MCF 10A (cell line): ENCODE data around the gene IL17REL. TPM values are rescaled to one million over a fixed set of nuclear protein-coding genes. Genes with fewer than 3 reads are reported as not detected.

Source experiments
- BruUV-seq: library from RNA; stranded (reverse); fragments of 400-500 nt; replicated peaks from 2 replicates; lab custom pipeline; 2021; lab: Mats Ljungman, UMichigan
- CTCF ChIA-PET: fragments of 300-600 bp; sonication (Branson Sonifier 250); formaldehyde crosslinking; extraction: SDS; loops from one replicate; lab custom pipeline; 2021; ENCODE audit warnings: antibody characterized with exemption, inconsistent platforms; lab: Yijun Ruan, JAX
- POLR2A ChIA-PET: fragments of 300-600, 350-650 bp; sonication (Branson Sonifier 250); formaldehyde crosslinking; extraction: SDS; loops from one replicate; lab custom pipeline; 2020; ENCODE audit warnings: antibody characterized with exemption, inconsistent platforms; lab: Yijun Ruan, JAX
- DNase-seq: peaks from one replicate; pipeline ENCODE4 v3.0.0-alpha.2; 2018; ENCODE audit not compliant: unreplicated experiment
- H3K27ac Mint-ChIP-seq: one replicate; pipeline ENCODE4 v1.8.0; 2022; ENCODE audit warnings: mild to moderate bottlenecking, low read depth, mixed read lengths; ENCODE audit not compliant: unreplicated experiment
- H3K27me3 Mint-ChIP-seq: one replicate; pipeline ENCODE4 v1.8.0; 2022; ENCODE audit warnings: mixed read lengths; ENCODE audit not compliant: insufficient read depth, unreplicated experiment
- H3K36me3 Mint-ChIP-seq: one replicate; pipeline ENCODE4 v1.8.0; 2022; ENCODE audit warnings: mild to moderate bottlenecking, moderate library complexity, mixed read lengths; ENCODE audit not compliant: insufficient read depth, unreplicated experiment
- H3K4me1 Mint-ChIP-seq: one replicate; pipeline ENCODE4 v1.8.0; 2022; ENCODE audit warnings: mixed read lengths; ENCODE audit not compliant: insufficient read depth, unreplicated experiment
- H3K4me3 Mint-ChIP-seq: one replicate; pipeline ENCODE4 v1.8.0; 2022; ENCODE audit warnings: mild to moderate bottlenecking, moderate library complexity, mixed read lengths; ENCODE audit not compliant: unreplicated experiment
- H3K9me3 Mint-ChIP-seq: one replicate; pipeline ENCODE4 v1.8.0; 2022; ENCODE audit warnings: mixed read lengths; ENCODE audit not compliant: unreplicated experiment
- intact Hi-C: fragments of 100-400 bp; cut with micrococcal nuclease; formaldehyde crosslinking; loops from 2 replicates; pipeline ENCODE4 v1.14.1; 2022
- total RNA-seq: library from RNA; stranded (reverse); gene quantifications from 2 replicates; pipeline ENCODE4 v1.2.3, GENCODE V29; 2022
- TF ChIP-seq, protein P1 (sequence below): fragments of 200-600 bp; IDR thresholded peaks from one replicate; pipeline ENCODE4 v1.8.0; 2022; ENCODE audit warnings: antibody characterized with exemption, mild to moderate bottlenecking; ENCODE audit not compliant: unreplicated experiment

IL17REL gene
- total RNA-seq, 1 experiment from 2014 or later, result not detected

DNA sequence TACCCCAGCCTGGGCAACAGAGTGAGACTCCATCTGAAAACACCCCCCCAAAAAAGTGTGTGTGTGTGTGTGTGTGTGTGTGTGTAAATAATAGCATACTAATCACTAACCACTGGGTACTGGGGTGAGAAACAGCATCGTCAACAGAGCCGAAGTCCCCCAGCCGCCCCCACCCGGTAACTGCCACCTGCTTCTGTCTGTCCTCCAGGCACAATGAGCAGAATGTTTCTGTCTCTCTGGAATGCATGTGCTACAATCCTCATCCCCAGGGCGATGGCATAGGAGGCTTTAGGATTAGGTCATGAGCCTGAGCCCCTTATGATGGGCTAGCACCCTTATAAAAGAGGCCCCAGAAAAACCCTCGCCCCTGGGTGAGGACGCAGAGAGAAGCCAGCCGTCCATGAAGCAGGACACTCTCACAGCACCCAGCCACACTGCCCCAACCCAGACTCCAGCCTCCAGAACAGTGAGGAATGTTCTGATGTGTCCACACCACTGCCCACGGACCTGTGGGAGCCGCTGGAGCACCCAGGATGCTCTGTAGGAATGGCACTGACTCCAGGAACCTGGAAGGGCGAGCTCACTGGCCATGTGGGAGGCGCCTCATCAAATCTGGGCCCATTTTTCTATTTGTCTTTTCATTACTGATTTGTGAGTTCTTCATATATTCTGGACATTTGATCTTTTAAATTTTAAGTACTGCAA lies 35.6 kb upstream of the IL17REL start:
- no peak for DNase-seq
- H3K27me3 Mint-ChIP-seq, result peaks cover 8% of the 10 kb centered on the region
- no peaks in the 10 kb centered on the region for H3K9me3 Mint-ChIP-seq
- POLR2A ChIA-PET, result no interaction called here
- H3K4me1 Mint-ChIP-seq, result no peaks in the 10 kb centered on the region
- CTCF ChIA-PET, result no interaction called here
- TF ChIP-seq, protein P1, sequence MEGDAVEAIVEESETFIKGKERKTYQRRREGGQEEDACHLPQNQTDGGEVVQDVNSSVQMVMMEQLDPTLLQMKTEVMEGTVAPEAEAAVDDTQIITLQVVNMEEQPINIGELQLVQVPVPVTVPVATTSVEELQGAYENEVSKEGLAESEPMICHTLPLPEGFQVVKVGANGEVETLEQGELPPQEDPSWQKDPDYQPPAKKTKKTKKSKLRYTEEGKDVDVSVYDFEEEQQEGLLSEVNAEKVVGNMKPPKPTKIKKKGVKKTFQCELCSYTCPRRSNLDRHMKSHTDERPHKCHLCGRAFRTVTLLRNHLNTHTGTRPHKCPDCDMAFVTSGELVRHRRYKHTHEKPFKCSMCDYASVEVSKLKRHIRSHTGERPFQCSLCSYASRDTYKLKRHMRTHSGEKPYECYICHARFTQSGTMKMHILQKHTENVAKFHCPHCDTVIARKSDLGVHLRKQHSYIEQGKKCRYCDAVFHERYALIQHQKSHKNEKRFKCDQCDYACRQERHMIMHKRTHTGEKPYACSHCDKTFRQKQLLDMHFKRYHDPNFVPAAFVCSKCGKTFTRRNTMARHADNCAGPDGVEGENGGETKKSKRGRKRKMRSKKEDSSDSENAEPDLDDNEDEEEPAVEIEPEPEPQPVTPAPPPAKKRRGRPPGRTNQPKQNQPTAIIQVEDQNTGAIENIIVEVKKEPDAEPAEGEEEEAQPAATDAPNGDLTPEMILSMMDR, result no peak
- H3K36me3 Mint-ChIP-seq, result no peaks in the 10 kb centered on the region
- intact Hi-C loops, result no loop called here
- H3K4me3 Mint-ChIP-seq, result no peak overlapping the region
- no TSS peak for BruUV-seq
- no peak overlapping the region for H3K27ac Mint-ChIP-seq

DNA sequence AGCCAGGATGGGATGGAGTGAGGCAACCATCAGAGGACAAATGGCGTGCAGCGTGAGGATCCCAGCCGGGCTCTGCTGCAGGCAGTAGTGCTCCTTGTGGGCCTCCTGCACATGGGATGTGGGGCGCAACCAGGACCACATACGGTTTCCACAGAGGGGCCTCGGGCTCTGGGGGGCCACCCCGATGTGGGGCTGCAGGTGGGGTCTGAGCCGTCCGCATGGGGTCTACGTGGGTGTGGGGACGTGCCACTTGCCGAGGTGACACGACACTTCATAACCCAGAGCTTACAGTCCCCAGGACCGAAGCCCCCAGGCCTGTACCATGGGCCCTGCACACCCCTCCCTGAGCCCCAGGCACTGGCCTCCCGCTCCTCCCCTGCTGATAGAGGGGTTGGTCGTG lies 34.8 kb upstream of the IL17REL start:
- intact Hi-C loops, result no loop called here
- no TSS peak for BruUV-seq

DNA sequence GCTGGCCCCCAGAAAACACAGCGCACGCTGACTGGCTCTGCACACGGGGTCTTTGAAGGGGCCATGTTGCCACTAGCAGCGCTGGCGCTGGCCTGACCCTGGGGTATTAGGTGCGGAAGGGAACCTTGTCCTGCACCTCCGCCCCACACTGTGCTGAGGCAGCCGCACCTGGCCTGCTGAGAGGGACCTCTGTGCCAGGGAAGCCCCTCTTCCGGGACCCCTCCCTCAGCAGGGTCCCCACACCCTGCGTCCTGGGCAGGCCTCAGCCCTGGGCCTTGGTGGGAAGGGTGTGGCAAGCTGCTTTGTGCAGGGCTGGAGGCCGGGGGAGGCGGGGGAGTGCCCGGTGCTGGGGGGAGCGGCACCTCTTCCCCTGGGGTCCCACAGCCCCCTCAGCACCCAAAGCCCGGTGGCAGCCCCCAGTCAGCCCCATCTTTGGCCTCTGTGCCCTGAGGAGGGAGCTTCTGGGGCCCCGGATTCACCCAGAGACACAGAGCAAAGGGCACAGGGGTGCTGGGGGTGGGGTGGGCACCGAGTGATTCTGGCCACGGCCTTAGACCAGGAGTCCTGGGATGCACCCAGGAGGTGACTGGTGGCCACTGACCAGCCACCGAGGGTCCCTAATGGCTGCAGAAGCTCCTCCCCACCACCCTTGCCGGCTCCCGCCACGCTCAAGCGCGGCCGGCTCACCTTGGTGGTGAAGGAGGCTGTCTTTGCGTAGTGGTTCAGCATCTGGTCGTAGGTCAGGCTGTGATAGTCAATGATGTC lies 34.1 kb upstream of the IL17REL start:
- POLR2A ChIA-PET, result no interaction called here
- H3K4me1 Mint-ChIP-seq, result no peaks in the 10 kb centered on the region
- H3K27me3 Mint-ChIP-seq, result peaks cover 18% of the 10 kb centered on the region
- H3K27ac Mint-ChIP-seq, result no peak overlapping the region
- H3K4me3 Mint-ChIP-seq, result no peak overlapping the region
- no peak for DNase-seq
- CTCF ChIA-PET, result no interaction called here
- H3K36me3 Mint-ChIP-seq, result no peaks in the 10 kb centered on the region
- intact Hi-C loops, result no loop called here
- H3K9me3 Mint-ChIP-seq, result no peaks in the 10 kb centered on the region
- BruUV-seq, result no TSS peak
- TF ChIP-seq, protein P1, result no peak

More for the DNA sequence above, 34.8 kb upstream of the IL17REL start:
- Mint-ChIP-seq H3K36me3 (no peaks in the 10 kb centered on the region), H3K4me3 (no peak overlapping the region), H3K27ac (no peak overlapping the region), H3K4me1 (no peaks in the 10 kb centered on the region), H3K27me3 (peaks cover 17% of the 10 kb centered on the region), H3K9me3 (no peaks in the 10 kb centered on the region)
- no peak for DNase-seq
- TF ChIP-seq, protein P1, result no peak
- CTCF ChIA-PET, result no interaction called here
- POLR2A ChIA-PET, result no interaction called here

DNA sequence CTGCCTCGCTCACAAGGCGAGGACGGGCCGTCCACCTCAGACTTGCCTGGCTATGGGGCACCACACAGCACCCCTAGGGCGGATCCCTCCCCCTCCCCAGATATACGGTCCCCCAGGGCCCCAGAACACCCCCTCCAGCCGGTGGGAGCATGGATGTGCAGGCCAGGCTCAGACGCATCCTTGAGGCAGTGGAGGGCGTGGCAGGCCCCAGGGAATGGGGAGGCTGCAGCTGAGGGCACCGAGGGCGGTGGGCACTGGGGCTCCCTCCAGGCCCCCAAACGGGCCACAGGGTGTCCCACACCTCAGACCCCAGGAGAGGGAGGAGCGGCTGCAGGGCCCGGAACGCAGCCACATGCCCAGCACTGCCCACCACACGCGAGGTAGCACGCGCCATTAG lies 33.5 kb upstream of the IL17REL start:
- no peaks in the 10 kb centered on the region for H3K4me1 Mint-ChIP-seq
- intact Hi-C loops, result no loop called here
- H3K27me3 Mint-ChIP-seq, result peaks cover 18% of the 10 kb centered on the region
- CTCF ChIA-PET, result no interaction called here
- POLR2A ChIA-PET, result no interaction called here
- no peak overlapping the region for H3K27ac Mint-ChIP-seq
- TF ChIP-seq, protein P1, result no peak
- no peaks in the 10 kb centered on the region for H3K9me3 Mint-ChIP-seq
- H3K36me3 Mint-ChIP-seq, result no peaks in the 10 kb centered on the region
- no peak for DNase-seq
- H3K4me3 Mint-ChIP-seq, result no peak overlapping the region
- BruUV-seq, result no TSS peak
